Ishikawa (cell line): ENCODE results near the gene PAN3.

Experiments used
- EP300 ChIP-seq: IDR thresholded peaks from 2 replicates; pipeline ENCODE4 v1.6.1; 2012; ENCODE audit warnings: borderline replicate concordance
- RAD21 ChIP-seq: IDR thresholded peaks from 2 replicates; pipeline ENCODE4 v1.6.1; 2012; ENCODE audit warnings: low read depth
- TAF1 ChIP-seq: IDR thresholded peaks from 2 replicates; pipeline ENCODE4 v1.6.1; 2012; ENCODE audit warnings: low read depth, mild to moderate bottlenecking
- TF ChIP-seq, protein P1 (sequence below): IDR thresholded peaks from 2 replicates; pipeline ENCODE4 v1.6.1; 2012; ENCODE audit warnings: low read depth, mild to moderate bottlenecking

- TF ChIP-seq, protein P1, sequence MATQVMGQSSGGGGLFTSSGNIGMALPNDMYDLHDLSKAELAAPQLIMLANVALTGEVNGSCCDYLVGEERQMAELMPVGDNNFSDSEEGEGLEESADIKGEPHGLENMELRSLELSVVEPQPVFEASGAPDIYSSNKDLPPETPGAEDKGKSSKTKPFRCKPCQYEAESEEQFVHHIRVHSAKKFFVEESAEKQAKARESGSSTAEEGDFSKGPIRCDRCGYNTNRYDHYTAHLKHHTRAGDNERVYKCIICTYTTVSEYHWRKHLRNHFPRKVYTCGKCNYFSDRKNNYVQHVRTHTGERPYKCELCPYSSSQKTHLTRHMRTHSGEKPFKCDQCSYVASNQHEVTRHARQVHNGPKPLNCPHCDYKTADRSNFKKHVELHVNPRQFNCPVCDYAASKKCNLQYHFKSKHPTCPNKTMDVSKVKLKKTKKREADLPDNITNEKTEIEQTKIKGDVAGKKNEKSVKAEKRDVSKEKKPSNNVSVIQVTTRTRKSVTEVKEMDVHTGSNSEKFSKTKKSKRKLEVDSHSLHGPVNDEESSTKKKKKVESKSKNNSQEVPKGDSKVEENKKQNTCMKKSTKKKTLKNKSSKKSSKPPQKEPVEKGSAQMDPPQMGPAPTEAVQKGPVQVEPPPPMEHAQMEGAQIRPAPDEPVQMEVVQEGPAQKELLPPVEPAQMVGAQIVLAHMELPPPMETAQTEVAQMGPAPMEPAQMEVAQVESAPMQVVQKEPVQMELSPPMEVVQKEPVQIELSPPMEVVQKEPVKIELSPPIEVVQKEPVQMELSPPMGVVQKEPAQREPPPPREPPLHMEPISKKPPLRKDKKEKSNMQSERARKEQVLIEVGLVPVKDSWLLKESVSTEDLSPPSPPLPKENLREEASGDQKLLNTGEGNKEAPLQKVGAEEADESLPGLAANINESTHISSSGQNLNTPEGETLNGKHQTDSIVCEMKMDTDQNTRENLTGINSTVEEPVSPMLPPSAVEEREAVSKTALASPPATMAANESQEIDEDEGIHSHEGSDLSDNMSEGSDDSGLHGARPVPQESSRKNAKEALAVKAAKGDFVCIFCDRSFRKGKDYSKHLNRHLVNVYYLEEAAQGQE: no peak
- no peak for TF ChIP-seq EP300
- TF ChIP-seq RAD21: no peak
- no peak for TF ChIP-seq TAF1
These were observed 17.1 kb upstream of the PAN3 start for GRCh38 chr13:28121224-28121623.
